AG10803 (cell line): Measurements from ENCODE around the gene GNAT1.

Experiments used
- DNase-seq: peaks from one replicate; pipeline ENCODE4 v3.0.0; 2010; ENCODE audit warnings: low read depth
- H3K4me3 ChIP-seq: 2 replicates; pipeline ENCODE4 v1.5.1; 2011; ENCODE audit warnings: mild to moderate bottlenecking, low read length, control low read depth
- TF ChIP-seq, protein P1 (sequence below): conservative IDR thresholded peaks from 2 replicates; pipeline ENCODE4 v1.5.1; 2011; ENCODE audit warnings: mild to moderate bottlenecking, low read length, control low read depth, inconsistent platforms

The GNAT1 gene

GRCh38 chr3:50179710-50180109 is 11.7 kb upstream of the GNAT1 start:
- no peak for DNase-seq

DNA sequence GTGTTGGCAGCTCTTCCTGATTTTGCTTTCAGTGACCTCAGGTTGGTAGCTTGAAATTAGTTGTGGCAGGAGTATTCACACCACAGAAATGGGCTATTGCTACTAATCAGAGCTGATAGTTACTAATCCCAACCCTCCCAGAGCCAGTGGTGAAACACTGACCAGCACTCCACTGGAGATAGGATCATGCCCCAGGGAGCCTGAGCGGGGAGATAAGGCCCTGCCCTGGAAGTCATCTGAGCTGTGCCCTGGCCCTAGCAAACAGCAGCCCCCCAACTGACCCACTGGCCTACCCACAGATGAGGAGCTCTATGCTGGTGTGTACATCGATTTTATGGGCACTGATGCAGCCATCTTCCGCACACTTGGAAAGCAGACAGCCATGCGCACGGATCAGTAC is 9.4 kb upstream of the GNAT1 start:
- TF ChIP-seq, protein P1, sequence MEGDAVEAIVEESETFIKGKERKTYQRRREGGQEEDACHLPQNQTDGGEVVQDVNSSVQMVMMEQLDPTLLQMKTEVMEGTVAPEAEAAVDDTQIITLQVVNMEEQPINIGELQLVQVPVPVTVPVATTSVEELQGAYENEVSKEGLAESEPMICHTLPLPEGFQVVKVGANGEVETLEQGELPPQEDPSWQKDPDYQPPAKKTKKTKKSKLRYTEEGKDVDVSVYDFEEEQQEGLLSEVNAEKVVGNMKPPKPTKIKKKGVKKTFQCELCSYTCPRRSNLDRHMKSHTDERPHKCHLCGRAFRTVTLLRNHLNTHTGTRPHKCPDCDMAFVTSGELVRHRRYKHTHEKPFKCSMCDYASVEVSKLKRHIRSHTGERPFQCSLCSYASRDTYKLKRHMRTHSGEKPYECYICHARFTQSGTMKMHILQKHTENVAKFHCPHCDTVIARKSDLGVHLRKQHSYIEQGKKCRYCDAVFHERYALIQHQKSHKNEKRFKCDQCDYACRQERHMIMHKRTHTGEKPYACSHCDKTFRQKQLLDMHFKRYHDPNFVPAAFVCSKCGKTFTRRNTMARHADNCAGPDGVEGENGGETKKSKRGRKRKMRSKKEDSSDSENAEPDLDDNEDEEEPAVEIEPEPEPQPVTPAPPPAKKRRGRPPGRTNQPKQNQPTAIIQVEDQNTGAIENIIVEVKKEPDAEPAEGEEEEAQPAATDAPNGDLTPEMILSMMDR = no peak
- H3K4me3 ChIP-seq = no peak overlapping the region
- no peak for DNase-seq

More at GRCh38 chr3:50179710-50180109, 11.7 kb upstream of the GNAT1 start:
- H3K4me3 ChIP-seq = no peak overlapping the region
- TF ChIP-seq, protein P1 = no peak

DNA sequence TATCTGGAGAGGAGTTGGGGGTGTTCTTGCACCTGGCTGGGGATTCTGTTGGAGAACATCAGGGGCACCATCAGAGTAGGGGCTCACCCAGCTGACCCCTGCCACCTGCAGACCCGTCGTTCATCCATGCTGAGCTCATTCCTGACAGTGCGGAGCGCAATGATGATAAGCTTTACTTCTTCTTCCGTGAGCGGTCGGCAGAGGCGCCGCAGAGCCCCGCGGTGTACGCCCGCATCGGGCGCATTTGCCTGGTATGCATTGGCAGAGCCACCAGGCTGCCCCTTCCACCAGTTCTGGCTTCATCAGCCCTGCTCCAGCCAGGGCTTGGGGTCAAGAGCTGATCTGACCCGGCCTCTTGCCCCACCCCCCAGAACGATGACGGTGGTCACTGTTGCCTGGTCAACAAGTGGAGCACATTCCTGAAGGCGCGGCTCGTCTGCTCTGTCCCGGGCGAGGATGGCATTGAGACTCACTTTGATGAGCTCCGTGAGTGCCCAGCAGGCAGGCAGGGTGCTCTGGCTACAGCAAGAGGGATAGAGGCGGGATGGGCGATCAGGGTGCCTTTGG is 8.8 kb upstream of the GNAT1 start:
- TF ChIP-seq, protein P1 = no peak
- H3K4me3 ChIP-seq = no peak overlapping the region
- DNase-seq = no peak

DNA sequence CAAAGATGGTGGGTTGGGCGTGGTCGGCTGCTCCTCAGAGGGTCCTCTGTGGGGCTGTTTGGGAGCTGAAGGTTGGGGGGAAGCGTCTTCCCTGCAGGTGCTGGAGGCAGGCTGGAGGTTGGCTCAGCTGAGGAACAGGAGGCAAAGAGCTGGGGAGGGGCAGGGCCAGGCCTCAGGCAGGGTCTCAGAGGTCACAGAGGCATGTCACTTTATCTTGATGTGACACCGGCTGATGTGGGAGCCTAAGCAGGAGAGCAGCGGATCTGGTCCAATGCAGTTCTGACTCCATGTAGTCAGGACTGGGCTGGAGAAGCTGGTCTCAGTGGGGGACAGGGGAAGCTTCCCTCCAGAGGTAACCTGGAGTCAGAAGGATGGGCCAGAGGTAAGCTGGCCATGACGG is 7.7 kb upstream of the GNAT1 start:
- H3K4me3 ChIP-seq = no peak overlapping the region
- TF ChIP-seq, protein P1 = no peak
- no peak for DNase-seq

- no peak for DNase-seq
- TF ChIP-seq, protein P1 = no peak
- no peak overlapping the region for H3K4me3 ChIP-seq
Measured at GRCh38 chr3:50184242-50184978, 7.0 kb upstream of the GNAT1 start.

DNA sequence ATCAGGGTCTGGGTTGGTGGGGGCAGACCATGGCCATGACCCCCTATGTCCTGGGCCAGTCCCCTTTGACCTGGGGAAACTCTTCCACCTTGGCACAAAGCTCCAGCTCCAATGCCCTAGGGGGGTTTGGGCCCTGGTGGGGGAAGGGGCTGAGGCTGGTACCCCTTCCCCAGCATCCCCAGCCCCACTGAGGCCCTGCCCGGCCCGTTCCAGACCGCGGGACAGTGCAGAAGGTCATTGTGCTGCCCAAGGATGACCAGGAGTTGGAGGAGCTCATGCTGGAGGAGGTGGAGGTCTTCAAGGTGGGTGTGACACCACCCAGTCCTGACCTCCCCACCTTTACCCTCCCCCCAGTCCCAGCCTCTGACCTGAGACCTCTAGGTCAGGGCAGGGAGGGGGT is 6.2 kb upstream of the GNAT1 start:
- TF ChIP-seq, protein P1 = no peak
- no peak overlapping the region for H3K4me3 ChIP-seq
- DNase-seq = no peak

- TF ChIP-seq, protein P1 = no peak
- no peak overlapping the region for H3K4me3 ChIP-seq
- DNase-seq = no peak
Measured at GRCh38 chr3:50186096-50186495, 5.3 kb upstream of the GNAT1 start.
